ENCODE measurements around the gene ALDH1A3. TPM values are rescaled to one million over a fixed set of nuclear protein-coding genes. Genes with fewer than 3 reads are reported as not detected.

ALDH1A3 gene
- total RNA-seq, 1 donor from 2014 or later = 62.9 TPM

- Histone ChIP-seq H3K27me3 (no peaks in the 10 kb centered on the region), H3K9me3 (no peaks in the 10 kb centered on the region), H3K4me1 (no peaks in the 10 kb centered on the region), H3K27ac (no peak overlapping the region), H3K36me3 (no peaks in the 10 kb centered on the region), H3K4me3 (no peak overlapping the region)
- no peak for DNase-seq (ENCODE audit: extremely low spot score in 2 of 2)
- intact Hi-C loops (cut with DNase I) = no loop called here
- TF ChIP-seq POLR2AphosphoS5 (IDR thresholded peaks at IDR 0.05; ENCODE audit: insufficient read depth in 1 of 2, low read depth in 1 of 2) = no peak
Observed at GRCh38 chr15:100834731-100835130, 44.9 kb upstream of the ALDH1A3 start.

DNA sequence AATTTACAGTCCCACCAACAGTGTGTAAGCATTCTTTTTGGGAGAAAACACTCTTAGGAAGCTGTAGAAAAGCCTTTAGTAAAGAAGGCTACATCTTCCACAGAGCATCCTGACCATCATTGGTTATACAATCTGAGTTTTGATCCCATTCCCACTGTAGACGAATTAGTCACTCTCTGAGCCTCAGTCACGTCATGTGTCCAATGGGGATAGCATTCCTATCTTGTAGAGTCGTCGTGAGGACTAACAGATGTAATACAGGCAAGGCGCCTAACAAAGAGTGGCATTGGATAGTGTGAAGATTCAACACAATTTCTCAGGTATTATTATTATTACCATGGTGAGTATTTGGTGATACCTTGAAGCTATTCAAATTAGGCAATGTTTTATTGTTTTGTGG is 44.0 kb upstream of the ALDH1A3 start:
- H3K27me3 ChIP-seq = no peaks in the 10 kb centered on the region
- DNase-seq (ENCODE audit: extremely low spot score in 2 of 2) = no peak
- no peak overlapping the region for H3K27ac ChIP-seq
- H3K36me3 ChIP-seq = no peaks in the 10 kb centered on the region
- TF ChIP-seq POLR2AphosphoS5 (IDR thresholded peaks at IDR 0.05; ENCODE audit: insufficient read depth in 1 of 2, low read depth in 1 of 2) (no peak), POLR2A (IDR thresholded peaks at IDR 0.05) (no peak)
- TF ChIP-seq, protein P1, sequence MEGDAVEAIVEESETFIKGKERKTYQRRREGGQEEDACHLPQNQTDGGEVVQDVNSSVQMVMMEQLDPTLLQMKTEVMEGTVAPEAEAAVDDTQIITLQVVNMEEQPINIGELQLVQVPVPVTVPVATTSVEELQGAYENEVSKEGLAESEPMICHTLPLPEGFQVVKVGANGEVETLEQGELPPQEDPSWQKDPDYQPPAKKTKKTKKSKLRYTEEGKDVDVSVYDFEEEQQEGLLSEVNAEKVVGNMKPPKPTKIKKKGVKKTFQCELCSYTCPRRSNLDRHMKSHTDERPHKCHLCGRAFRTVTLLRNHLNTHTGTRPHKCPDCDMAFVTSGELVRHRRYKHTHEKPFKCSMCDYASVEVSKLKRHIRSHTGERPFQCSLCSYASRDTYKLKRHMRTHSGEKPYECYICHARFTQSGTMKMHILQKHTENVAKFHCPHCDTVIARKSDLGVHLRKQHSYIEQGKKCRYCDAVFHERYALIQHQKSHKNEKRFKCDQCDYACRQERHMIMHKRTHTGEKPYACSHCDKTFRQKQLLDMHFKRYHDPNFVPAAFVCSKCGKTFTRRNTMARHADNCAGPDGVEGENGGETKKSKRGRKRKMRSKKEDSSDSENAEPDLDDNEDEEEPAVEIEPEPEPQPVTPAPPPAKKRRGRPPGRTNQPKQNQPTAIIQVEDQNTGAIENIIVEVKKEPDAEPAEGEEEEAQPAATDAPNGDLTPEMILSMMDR (IDR thresholded peaks at IDR 0.05) = no peak
- no peaks in the 10 kb centered on the region for H3K9me3 ChIP-seq
- no peak overlapping the region for H3K4me3 ChIP-seq
- intact Hi-C loops (cut with DNase I) = no loop called here
- H3K4me1 ChIP-seq = no peaks in the 10 kb centered on the region

- no peak overlapping the region for H3K27ac ChIP-seq
Observed at GRCh38 chr15:100836501-100836900, 43.1 kb upstream of the ALDH1A3 start.

GRCh38 chr15:100841426-100841825 is 38.2 kb upstream of the ALDH1A3 start:
- no peaks in the 10 kb centered on the region for H3K27me3 ChIP-seq
- no peak for DNase-seq (ENCODE audit: extremely low spot score in 2 of 2)
- H3K36me3 ChIP-seq = no peaks in the 10 kb centered on the region
- H3K27ac ChIP-seq = no peak overlapping the region
- no peaks in the 10 kb centered on the region for H3K4me1 ChIP-seq
- no peak overlapping the region for H3K4me3 ChIP-seq
- TF ChIP-seq, protein P1 (IDR thresholded peaks at IDR 0.05) = no peak
- TF ChIP-seq POLR2A (IDR thresholded peaks at IDR 0.05) = no peak
- TF ChIP-seq POLR2AphosphoS5 (IDR thresholded peaks at IDR 0.05; ENCODE audit: insufficient read depth in 1 of 2, low read depth in 1 of 2) = no peak
- no peaks in the 10 kb centered on the region for H3K9me3 ChIP-seq
- intact Hi-C loops (cut with DNase I) = no loop called here

More at GRCh38 chr15:100836501-100836900, 43.1 kb upstream of the ALDH1A3 start:
- intact Hi-C loops (cut with DNase I) = no loop called here
- no peak for TF ChIP-seq POLR2AphosphoS5 (IDR thresholded peaks at IDR 0.05; ENCODE audit: insufficient read depth in 1 of 2, low read depth in 1 of 2)
- TF ChIP-seq, protein P1 (IDR thresholded peaks at IDR 0.05) = no peak
- no peak for TF ChIP-seq POLR2A (IDR thresholded peaks at IDR 0.05)
- no peaks in the 10 kb centered on the region for H3K9me3 ChIP-seq
- H3K4me3 ChIP-seq = no peak overlapping the region
- no peak for DNase-seq (ENCODE audit: extremely low spot score in 2 of 2)
- H3K36me3 ChIP-seq = no peaks in the 10 kb centered on the region
- no peaks in the 10 kb centered on the region for H3K27me3 ChIP-seq
- no peaks in the 10 kb centered on the region for H3K4me1 ChIP-seq

GRCh38 chr15:100842756-100843730 is 36.6 kb upstream of the ALDH1A3 start:
- DNase-seq (ENCODE audit: extremely low spot score in 2 of 2) = no peak
- no peak for TF ChIP-seq POLR2AphosphoS5 (IDR thresholded peaks at IDR 0.05; ENCODE audit: insufficient read depth in 1 of 2, low read depth in 1 of 2)
- TF ChIP-seq, protein P1 (IDR thresholded peaks at IDR 0.05) = no peak
- no peak for TF ChIP-seq POLR2A (IDR thresholded peaks at IDR 0.05)
- Histone ChIP-seq H3K27ac (no peak overlapping the region), H3K36me3 (no peaks in the 10 kb centered on the region), H3K4me1 (no peaks in the 10 kb centered on the region), H3K27me3 (no peaks in the 10 kb centered on the region), H3K9me3 (no peaks in the 10 kb centered on the region), H3K4me3 (no peak overlapping the region)
- intact Hi-C loops (cut with DNase I) = no loop called here
